Stimulated activated CD8-positive, alpha-beta memory T cell treated with anti-CD3 and anti-CD28 coated beads, Interleukin-12 subunit alpha, Interleukin-12 subunit beta, amount 100 ng/mL, for 24 hours (primary cell): ENCODE measurements around the gene PSMD9.
"Not testable (repeated sequence)": the region's sequence is repeated elsewhere in the genome, so short reads cannot be mapped to it uniquely, and the experiment has no call there.

Source experiments
- DNase-seq: peaks from one replicate; pipeline ENCODE4 v3.0.0-alpha.2; 2020; ENCODE audit errors: extremely low read depth

PSMD9 gene

DNA sequence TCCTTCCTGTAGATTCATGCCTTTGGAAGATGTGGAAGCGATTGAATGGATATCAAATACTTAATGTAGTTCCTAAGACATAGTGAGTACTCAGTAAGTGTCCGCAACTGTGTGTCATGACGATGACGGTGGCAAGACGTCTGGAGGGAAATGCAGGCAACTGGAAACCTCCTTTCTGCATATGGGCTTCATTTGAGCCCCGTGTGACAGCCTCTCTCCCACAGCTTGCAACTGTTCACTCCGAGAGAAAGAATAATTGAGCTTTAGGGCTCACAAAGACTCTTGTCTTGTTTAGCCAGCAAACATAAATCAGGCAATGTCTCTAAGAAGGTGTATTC, 36.7 kb downstream of the PSMD9 start:
- DNase-seq: no peak

DNA sequence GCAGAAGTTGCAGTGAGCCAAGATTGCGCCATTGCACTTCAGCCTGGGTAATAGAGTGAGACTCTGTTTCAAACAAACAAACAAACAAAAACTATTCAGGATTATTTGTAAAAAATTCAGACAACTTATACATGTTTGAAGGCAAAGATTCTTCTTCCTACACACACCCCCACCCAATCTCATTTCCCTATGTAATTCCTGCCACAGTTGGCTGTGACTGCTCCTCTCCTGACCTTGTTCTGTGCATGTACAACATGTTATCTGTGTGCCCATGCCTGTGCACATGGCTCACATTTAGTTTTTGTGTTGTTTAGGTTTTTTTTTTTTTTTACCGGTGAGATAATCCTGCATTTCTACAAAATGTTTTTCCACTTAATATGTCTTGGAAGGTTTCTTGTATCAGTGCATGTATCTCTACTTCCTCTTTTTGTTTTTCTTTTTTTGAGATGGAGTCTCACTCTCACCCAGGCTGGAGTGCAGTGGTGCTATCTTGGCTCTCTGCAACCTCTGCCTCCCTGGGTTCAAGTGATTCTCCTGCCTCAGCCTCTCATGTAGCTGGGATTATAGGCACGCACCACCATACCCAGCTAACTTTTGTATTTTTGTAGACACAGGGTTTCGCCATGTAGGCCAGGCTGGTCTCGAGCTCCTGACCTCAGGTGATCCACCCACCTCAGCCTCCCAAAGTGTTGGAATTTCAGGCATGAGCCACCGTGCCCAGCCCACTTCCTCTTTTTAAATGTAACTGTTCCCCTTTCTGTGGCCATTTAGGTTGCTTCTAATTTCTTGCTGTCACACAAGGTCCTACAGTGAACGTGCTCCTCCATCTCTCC, 38.5 kb downstream of the PSMD9 start:
- no peak for DNase-seq

- DNase-seq: no peak
These were observed 39.2 kb downstream of the PSMD9 start for GRCh38 chr12:121927813-121928212.

DNA sequence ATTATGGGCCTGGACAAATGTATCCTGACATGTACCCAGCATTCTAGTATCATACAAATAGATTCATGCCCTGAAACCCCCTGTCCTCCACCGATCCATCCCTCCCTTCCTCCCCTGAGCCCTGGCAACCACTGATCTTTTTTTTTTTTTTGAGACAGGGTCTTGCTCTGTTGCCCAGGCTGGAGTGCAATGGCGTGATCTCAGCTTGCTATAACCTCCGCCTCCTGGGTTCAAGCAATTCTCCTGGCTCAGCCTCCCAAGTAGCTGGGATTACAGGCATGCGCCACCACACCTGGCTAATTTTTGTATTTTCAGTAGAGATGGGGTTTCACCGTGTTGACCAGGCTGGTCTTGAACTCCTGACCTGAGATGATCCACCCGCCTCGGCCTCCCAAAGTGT, 41.0 kb downstream of the PSMD9 start:
- DNase-seq: not testable (repeated sequence)

- DNase-seq: no peak
These were observed 42.3 kb downstream of the PSMD9 start for GRCh38 chr12:121930862-121931261.

DNA sequence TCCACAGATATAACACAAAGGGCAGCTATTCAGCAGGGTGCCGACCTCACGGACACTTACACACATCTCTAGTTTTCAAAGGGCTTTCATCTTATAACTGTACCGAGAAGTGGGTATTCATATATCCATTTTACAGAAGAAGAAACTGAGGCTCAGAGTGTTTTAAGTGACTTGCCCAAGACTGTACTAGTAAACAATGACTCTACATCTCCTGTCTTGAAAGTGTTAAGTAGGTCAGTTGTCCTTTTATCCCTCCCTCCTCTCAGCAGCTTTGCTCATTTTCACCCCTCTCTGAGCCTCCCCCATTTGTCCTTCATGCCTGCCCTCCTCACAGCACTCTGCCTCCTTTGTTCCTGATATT, 43.6 kb downstream of the PSMD9 start:
- DNase-seq: no peak

DNA sequence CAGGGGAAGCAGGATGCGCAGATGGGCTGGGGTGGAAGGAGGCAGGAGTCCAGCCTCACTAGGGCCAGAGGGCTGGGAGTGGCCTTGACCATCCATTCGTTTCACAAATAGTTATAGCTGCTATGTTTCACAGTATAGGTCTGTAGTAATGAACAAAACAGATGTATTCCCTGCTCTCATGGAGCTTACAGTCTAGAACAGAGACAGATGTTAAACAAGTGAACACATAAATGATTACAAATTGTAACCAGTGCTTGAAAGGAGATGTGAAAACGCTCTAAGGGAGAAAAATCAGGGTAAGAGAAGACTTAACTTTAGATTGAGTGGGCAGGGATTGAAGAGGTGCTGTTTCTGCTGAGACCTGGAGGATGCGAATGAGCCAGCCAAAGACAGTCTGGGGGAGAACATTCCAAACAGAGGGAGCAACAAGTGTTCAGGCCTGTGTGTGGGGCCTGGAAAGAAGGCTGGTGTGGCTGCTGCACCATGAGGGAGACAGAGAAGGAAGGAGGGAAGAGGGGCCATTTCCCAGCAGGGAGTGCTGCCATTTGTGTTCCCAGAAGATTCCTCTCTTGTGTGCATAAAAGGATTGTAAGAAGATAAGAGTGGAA, 44.4 kb downstream of the PSMD9 start:
- DNase-seq: no peak

- DNase-seq: no peak
These were observed 45.1 kb downstream of the PSMD9 start for GRCh38 chr12:121933522-121934308.

- no peak for DNase-seq
These were observed 45.7 kb downstream of the PSMD9 start for GRCh38 chr12:121934309-121934664.

GRCh38 chr12:121937654-121938053, 49.1 kb downstream of the PSMD9 start:
- DNase-seq: no peak

DNA sequence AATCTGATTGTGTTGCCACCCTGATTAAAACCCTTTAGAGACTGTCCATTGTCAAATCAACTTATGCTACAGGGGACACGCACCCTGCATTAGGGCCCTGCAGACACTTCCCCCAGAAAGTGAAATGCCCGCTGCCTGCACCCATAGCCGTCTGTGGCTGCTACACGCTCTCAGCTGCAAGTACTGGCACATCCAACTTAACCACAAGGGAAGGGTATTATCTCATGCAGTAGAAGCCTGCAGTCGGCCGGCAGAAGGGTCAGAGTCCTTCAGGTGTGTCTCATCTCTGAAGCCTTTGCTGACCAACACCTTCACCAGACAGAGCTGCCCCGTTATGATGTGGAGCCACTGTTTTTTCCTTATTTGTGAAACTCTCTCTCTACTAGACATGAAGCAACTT, 50.6 kb downstream of the PSMD9 start:
- no peak for DNase-seq

DNA sequence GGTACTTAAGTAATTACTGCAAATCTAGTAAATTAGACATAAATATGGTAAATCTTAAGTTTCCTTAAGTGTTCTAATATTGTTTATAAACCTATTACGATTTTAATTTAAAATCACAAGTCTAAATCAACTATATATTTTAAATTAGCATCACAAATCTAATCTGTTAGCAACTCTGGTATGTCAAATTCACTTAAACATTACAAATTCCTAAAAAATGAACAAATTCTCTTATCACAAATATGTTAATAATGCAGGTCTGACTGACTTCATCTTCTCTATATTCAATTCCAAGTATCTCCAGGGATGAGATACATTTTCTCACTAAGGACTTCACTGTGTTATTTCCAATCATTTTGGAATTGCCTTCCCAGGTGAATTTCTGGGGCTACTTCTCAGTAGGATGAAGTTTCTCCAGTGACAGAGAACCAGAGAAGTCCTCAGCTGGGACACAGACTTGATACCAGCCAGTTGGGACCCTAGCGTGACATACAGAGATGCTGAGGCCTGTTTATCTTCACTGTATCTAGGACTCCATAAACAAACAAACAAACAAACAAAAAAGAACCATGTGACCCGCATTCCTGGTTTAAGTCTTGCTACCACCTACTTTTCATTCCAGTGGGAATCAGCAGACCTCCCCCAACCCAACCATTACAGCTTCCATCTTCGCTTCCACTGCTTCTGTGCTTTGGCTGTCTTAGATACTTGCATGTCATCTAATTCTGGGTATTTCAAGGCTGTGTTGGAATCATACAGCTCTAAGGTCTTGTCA, 51.6 kb downstream of the PSMD9 start:
- no peak for DNase-seq

DNA sequence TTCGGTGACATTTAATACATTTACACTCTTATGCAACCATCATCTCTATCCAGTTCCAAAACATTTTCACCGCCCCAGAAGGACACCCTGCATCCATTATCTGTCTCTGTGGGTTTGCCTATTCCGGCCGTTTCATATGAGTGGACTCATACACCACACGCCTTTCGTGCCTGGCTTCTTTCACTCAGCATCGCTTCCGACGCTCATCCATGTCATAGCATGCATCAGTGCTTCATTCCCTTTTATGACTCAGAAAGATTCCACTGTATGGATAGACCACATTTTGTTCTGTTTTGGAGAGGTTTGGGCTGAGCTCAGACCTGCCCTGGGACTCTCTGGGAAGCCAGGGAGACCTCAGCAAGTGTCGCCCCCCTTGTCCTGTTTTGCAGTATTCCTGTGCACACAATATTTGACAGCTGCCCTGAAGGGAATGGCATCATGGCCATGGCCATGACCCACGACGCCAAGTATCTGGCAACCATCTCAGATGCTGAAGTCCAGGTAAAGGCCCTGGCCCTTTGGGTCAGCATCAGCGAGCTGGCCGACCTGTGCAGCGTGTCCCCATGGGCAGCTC, 53.6 kb downstream of the PSMD9 start:
- DNase-seq: no peak

DNA sequence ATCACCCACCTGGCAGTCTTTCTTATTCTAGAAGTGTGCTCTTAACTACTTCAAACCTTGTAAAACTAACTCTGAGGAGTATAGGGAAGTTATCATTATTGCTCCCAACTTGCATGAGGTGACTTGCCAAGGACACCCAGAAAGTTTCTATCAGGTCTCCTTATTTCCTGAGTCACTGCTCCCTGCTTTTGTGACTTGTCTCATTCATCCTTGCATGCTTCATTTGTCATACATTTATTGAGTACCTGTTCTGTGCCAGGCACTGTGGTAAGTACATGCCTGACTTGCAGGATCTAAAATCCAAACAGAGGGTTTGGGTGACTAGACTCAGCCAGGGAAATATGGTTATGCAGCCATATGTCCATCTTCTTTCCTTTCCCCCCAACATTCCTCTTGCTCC, 55.3 kb downstream of the PSMD9 start:
- DNase-seq: no peak

DNA sequence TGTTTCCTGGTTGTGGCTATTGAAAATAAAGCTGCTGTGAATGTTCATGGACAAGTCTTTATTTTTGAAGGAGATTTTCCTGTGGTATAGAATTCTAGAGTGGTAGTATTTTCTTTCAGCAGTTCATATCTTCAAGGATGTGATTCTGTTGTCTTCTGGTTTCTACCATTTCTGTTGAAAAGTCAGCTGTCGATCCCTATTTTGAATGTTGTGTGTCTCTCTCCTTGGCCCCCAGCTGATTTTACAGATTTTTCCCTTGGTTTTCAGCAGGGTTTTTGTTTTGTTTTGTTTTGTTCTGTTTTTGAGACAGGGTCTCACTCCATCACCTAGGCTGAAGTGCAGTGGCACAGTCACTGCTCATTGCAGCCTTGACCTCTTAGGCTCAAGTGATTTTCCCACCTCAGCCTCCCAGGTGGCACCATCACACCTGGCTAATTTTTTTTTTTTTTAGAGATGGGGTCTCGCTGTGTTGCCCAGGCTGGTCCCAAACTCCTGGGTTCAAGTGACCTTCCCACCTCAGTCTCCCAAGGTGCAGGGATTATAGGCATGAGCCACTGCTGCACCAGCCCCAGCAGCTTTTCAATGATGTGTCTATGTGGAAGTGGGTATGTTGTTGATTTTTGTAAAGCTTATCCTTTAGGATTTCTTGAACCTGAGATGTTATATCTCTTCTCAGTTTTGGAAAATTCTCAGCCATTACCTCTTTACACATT, 57.9 kb downstream of the PSMD9 start:
- DNase-seq: no peak

- DNase-seq: no peak
These were observed 59.4 kb downstream of the PSMD9 start for GRCh38 chr12:121947981-121948380.

DNA sequence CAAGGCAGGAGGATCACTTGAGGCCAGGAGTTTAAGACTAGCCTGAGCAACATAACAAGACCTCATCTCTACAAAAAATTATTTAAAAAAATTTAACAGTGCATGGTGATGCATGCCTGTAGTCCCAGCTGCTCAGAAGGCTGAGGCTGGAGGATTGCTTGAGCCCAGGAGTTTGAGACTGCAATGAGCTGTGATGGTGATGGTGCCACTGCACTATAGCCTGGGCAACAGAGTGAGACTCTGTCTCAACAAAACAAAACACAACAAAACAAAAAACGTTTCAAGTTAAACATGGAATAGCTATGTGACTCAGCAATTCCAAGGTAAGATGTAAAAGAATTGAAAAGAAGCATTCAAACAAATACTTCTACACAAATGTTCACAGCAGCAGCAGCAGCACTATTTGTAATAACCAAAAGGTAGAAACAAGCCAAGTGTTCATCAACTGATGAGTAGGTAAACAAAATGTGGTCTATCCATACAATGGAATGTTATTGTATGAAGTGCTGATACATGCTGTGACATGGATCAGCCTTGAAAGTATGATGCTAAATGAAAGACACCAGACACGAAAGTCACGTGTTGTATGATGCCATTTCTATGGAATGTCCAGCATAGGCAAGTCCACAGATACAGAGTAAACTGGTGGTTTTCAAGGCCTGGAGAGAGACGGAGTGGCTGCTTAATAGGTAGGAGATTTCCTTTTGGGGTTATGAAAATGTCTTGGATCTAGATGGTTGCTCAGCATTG, 61.2 kb downstream of the PSMD9 start:
- no peak for DNase-seq

DNA sequence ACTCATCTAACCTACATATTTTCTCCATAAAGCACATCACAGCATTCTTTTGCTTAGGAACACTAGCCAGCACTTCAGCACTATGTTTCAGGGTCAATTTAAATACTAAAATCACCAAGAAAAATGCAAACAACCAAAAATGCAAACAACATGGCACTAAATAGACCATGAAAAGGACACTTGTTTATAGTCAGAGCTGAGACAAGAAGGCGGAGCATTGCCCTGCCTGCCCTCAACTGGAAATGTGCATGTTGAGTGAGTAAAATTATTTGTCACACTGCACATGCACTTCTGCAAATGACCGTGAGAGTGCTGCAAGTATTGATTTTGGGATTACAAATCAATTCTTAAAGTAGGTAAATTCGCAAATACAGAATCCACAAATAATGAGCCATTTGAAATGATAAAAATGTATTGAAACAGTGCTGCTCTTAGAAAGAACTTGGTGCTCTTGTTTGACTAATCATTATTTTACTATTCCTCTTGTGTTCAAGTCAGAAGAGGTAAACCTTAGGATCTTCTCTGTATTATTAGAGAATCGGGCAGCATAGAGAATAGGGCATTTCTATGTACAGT, 64.6 kb downstream of the PSMD9 start:
- DNase-seq: no peak

- DNase-seq: no peak
These were observed 65.1 kb downstream of the PSMD9 start for GRCh38 chr12:121953695-121954094.
